ENCODE results near the gene TULP1.

DNA sequence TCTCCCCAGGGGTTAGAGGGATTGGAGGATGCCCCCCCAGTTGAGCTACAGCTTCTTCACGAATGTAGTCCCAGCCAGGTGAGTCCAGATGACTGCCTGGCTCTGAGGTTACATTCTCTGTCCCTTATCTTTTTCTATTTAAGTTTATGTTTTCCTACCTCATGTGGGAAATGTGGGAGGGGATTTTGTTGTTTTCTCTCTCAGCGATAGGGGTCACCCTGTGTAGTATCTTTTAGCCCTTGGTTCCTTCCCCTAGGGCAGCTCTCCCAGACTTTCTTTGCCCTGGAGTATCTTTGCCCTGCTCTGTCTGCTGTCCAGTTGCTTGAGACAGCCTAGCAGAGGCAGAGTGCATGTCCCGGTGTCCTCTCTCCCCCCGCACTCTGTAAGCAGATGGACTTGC, 54.8 kb downstream of the TULP1 start:
- TF ChIP-seq CTCF (conservative IDR thresholded peaks at IDR 0.05; ENCODE audit: low read depth, low read length): no peak
- no peak for TF ChIP-seq EZH2 (IDR thresholded peaks at IDR 0.05; ENCODE audit: borderline replicate concordance, low read depth, low read length, poor library complexity, severe bottlenecking)

Measured in A673 (cell line).